Mucosa of gallbladder (tissue), 1 donor: ENCODE measurements around the gene NUMB. TPM values are rescaled to one million over a fixed set of nuclear protein-coding genes. Genes with fewer than 3 reads are reported as not detected.

Experiments
- DNase-seq: peaks from one replicate; pipeline ENCODE4 v3.0.0-alpha.2; 2020; ENCODE audit warnings: low spot score
- total RNA-seq: library from RNA; stranded (reverse); gene quantifications from one replicate; pipeline ENCODE4 v1.2.1, GENCODE V29; 2021
- donor health status: DM: no; HTN: no; CAD: no.

Gene NUMB
- total RNA-seq, 1 donor from 2014 or later = 117 TPM

DNA sequence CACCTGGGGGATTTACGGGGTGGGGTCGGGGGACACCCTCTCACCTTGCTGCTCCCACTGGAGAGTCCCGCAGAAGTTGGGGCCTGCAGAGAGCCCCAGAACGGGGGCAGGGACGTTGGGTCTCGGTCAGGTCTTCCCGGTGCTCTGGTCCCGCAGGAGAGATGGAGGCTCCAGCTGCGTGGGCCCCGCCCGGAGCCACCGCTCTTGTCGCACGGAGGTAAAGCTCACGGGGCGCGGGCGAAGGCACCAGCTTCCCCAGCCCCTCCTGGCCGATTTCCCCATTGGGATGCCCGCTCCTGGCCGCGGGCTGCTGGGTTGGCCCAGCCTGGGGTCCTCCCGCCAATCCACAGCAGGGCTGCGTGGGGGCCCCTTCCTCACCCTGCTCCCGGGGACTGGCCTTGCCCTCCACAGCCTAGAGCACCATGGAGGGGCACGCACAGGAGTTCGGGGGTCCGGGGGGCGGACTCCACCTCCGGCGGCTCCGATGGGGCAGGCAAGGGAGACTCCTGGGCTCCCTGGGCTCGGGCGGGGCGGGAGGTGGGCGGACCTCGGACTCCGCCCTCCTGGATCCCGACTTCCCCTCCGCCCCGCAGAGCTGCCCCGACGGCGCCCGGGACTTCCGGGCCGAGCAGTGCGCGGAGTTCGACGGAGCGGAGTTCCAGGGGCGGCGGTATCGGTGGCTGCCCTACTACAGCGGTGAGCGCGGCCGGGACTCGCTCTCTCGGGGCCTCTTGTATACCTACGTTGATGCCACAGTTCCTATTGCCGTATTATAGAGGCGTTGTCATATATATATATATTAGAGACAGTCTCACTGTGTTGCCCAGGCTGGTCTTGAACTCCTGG is 212.6 kb downstream of the NUMB start:
- peak; percentile 49 for DNase-seq

DNA sequence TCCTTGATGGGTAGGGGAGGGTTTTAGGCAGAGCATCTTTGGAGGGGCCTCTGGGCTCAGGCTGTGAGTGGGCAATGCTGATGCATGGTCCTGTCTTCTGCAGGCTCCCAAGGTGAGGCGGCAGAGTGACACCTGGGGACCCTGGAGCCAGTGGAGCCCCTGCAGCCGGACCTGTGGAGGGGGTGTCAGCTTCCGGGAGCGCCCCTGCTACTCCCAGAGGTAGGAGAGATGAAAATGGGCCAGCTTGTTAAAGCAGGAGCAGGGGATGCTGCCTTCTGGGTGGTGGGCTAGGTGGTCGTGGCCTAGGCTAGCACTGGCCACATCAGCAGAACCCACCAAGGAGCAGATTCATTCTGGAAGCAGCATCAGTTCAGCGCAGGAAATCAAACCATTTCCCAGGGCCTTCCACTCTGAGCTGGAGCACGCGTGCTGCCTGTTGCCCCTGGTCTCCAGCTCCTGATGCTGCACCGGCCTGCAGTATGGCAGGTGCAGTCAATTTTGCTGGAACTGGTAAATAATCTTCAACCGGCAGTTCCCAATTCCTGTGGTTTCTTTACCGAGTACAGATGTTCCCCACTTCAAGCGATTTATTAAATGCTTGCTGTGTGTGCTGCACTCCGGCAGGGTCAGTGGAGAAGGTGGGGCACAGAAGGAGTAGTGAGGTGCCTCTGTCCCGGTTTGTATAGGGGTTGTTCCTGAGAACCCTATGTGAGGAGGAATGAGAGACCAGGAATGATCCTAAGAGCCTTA is 213.6 kb downstream of the NUMB start:
- no peak for DNase-seq

- no peak for DNase-seq
Observed at GRCh38 chr14:73243748-73244147, 214.6 kb downstream of the NUMB start.

GRCh38 chr14:73243341-73243740 is 215.0 kb downstream of the NUMB start:
- no peak for DNase-seq

DNA sequence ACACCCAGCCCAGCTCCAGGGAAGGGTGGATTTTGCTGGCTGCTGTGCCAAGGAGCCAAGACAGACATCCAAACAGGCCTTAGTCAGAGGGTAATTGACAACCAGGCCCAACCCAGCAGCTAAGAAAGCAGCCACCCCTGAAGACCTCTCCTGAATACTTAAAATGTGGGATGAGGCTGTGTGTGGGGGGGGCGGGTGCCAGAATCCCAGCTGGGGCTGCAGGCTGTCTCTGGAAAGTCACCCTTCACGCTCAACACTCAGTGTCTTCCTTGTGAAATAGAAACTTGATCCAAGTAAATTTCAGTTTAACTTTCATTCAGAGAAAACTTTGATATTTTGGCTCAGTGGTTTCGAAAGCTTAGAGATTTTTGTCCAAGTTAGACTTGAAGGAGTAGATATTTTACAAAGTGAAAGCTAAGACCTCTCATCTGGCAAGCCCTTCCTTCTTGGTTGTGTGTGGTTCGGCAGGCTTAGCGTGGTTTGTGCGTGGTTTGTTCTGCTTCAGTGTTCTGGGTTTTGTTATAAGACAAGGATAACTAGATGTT is 215.9 kb downstream of the NUMB start:
- no peak for DNase-seq

GRCh38 chr14:73241481-73242165 is 216.7 kb downstream of the NUMB start:
- peak; percentile 33 for DNase-seq

- no peak for DNase-seq
Observed at GRCh38 chr14:73240816-73241480, 217.4 kb downstream of the NUMB start.

DNA sequence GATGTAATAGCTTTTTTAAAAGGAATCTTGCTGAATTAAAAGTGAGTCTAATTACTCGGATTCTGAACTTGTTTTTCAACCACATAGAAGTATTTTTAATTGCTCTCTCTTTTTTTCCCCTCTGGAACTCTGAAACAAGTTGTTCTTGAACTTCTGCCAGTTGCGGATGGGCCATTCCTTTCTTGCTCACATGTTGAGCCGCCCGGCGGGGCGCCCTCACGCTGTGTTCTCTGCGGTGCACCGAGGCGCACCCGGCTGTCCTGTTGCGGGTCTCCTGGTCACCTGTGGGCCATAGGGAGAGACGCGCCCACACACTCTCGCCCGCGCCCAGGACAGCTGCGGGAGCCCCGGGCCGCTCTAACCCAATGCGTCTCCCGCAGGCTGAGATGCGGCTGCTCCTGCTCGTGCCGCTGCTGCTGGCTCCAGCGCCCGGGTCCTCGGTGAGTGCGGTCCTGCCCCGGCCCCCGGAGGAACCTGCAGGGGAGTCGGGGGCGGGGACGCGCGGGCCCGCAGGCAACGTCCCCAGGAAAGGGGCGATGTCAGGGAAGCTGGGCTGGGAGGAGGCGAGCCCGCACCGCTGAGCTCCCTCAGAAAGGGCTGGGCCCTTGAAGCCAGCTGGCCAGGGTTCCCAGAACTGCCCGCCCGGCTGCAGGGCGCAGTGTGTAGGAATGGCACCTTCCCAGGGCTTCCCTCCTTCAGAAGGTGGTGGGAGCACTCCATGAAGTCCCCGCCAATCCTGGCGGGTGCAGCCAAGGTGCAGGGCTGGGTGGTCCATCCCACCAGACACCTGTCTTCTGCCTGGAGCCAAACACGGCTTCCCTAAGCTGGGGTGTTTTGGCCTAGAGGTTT is 218.7 kb downstream of the NUMB start:
- peak; percentile 58 for DNase-seq

DNA sequence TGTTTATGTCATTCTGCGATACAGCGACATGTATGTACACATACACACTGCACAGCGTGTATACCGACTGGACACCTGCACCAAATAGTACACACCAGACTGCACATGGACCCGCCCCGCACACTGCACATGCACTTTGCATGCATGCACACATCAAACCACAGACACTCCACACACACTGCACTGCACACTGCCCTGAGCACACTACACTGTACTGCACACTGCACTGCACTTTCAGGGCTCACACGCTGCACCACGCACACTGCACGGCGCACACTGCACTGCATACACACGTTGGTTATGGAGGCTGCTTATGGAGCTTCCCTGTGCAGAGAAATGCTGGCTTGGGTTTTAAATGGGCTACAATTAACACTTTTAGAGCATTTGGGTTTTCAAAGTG is 219.4 kb downstream of the NUMB start:
- no peak for DNase-seq

DNA sequence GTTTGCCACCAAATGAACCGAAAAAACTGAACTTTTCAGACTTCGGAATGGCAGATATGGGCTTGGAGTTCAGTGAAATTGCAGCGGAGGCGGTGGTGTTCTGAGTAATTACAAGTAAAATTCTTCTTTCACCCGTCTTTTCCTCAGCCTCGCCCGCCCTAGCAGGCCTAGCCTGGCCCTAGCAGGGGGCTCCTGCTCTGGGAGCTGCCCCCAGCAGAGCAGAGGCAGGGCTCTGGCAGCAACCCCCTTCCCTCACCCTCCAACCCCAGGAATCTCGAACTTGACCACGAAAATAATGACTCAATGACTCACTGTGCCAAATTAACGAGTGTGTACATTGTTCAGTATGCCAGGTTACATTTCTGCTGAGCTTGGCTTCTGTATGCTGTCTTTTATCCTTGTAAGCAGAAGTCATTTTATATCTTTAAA is 219.9 kb downstream of the NUMB start:
- DNase-seq = no peak

DNA sequence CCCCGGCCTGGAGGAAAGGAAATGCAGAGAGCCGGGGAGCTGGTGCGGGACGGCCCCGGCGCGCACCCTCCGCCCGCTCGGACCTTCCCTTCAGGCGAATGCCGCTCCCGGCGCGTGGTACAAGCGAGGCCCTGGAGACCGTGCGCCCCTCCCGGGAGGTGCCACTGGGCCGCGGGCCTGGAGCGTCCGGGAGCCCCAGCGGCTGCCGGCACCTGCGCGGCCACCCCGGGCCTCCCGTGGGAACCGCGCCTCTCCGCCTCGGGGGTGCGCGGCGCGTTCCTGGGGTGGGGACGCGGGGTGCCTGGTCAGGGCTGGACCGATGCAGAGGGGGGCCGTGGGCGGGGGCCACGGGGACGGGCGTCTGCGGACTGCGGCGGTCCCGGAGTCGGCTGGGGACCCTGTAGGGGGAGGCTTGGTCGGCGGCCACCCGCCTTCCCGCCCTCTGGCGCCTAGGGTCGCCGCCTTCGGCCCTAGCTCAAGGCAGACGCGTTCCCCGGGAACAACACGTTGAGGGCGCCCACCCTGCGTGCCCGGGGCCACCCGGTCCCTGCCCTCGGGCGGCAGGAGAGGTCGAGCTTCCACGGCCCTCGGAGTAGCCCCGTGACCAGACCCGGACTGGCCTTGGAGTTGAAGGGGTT is 220.4 kb downstream of the NUMB start:
- DNase-seq = no peak

GRCh38 chr14:73237219-73237785 is 221.0 kb downstream of the NUMB start, which contains the start of gene PAPLN:
Gene PAPLN (plus strand): TSS chr14:73237506. CDS start chr14:73239779, 2,273 bp downstream.
- DNase-seq = no peak

DNA sequence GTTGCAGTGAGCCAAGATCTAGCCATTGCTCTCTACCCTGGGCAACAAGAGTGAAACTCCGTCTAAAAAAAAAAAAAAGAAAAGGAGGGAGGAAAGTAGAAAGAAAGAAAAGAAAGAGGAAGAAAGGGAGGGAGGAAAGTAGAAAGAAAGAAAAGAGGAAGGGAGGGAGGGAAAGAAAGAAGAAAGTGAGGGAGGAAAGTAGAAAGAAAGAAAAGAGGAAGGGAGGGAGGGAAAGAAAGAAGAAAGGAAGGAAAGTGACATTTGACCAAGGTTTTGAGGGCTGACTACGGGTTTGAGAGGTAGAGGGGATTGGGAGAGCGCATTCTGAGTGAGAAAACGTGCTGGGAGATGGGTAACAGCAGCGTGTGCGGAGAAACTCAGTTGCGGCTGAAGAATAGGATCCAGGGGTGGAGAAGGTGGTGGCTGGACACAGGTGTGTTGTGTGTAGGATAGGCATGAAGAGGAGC is 221.6 kb downstream of the NUMB start:
- DNase-seq = no peak

DNA sequence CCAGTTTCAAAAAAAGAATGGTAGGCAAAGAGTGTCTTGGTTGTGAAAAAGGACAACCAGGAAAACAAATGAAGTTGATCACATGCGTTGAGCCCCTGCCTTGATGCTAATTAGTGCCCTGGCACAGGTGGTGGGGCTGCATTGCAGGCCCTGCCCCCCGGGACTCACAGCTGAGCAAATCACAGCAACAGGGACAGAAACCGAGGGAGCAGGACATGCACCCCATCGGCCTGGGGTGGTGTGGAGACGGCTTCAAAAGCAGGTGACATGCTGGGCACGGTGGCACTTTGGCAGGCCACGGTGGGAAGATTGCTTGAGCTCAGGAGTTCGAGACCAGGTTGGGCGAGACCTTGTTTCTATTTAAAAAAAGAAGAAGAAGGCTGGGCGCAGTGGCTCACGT is 222.2 kb downstream of the NUMB start:
- DNase-seq = no peak

GRCh38 chr14:73235531-73236155 is 222.7 kb downstream of the NUMB start:
- DNase-seq = no peak

DNA sequence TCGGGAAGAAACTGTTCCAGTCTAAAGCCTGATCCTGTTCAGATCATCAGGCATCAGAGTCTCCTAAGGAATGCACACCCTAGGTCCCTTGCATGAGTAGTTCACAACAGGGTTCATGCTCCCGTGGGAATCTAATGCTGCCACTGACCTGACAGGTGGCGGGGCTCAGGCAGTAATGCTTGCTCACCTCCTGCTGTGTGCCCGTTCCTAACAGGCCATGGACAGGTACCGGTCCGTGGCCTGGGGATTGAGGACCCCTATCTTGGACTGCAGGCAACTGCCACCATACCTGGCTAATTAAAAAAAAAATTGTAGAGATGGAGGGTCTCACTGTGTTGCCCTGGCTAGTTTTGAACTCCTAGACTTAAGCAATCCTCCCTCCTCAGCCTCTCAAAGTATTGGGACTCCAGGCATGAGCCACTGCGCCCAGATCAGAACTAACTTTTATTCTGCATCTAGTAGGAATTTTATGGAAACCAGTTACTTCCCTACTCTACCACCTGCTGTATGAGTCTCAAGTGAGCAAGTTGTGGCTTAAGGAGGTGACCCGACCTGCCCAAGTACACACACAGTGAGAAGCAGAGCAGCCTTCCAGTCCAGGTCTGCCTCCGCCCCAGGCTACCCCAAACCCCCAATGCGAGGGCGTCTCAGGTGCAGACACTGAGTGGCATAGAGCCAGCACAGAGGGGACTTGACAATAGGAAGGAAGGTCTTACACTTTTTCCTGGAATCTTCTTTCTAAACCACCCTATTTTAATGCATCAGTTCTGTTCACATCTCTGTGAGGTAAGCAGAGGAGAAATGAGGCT is 223.6 kb downstream of the NUMB start:
- DNase-seq = no peak

DNA sequence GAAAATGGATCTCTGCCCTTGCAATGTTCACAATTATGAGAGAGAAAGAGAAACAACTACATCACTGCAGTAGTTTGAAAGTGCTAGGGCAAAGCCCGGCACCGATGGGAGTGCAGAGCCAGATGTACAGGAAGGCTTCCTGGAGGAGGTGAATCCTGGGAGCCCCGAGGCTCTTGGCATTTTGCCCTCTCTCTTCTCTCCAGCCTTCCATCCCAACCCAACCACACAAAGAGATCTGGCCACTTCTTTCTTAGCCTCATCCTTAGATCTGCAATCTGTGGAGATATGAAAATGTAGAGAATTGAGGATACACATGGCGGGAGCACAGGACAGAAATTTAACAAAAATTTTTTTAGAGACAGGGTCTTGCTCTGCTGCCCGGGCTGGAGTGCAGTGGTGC is 224.3 kb downstream of the NUMB start:
- DNase-seq = no peak

DNA sequence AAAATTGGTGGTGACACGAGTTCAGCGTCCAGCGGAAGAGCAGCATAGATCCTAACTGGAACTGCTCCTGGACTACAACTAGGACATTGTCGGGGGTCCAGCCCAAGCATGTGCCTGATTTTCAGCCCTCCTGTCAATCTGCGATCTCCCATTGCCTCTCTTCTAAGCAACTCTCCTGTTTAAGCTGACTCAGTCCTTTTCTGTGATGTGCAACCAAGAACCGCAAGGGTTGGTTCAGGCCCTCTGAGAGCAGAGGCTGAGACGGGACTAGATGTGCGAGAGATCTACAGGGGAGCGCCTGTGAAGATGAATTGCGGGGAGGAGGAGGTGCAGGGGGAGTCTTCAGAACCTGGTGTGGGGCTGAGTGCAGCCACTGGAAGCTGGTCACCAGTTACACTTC is 224.8 kb downstream of the NUMB start:
- DNase-seq = no peak
